Raji (cell line): ENCODE data around the gene GCKR.

ENCODE experiments used
- POLR2A ChIP-seq: IDR thresholded peaks from 2 replicates; pipeline ENCODE4 v1.6.1; 2011; ENCODE audit warnings: low read depth, low read length, control low read depth; ENCODE audit not compliant: insufficient read depth

The GCKR gene

DNA sequence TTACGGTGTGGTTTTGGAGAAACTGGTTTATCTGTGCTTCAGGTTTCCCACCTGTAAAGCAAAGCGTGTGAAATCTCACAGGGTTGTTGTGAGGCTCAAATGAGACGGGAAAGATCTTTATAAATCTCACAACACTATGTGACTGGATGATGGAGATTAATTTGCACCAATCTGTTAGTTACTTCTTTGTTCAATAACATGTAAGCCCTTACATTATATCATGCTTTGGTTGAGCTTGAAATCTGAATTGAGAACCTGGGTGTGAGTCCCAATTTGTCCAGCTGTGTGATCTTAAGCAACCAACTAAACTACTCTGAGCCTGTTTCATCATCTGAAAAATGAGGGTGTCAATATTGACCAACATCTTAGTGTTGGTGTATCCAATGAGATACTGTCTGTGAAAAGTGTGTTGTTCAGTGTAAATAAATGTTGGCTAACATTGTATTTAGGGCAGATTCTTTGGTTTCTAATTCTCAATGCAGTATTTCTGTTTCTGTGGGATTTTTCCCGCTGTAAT, 741 bp upstream of the GCKR start:
- TF ChIP-seq POLR2A = no peak

DNA sequence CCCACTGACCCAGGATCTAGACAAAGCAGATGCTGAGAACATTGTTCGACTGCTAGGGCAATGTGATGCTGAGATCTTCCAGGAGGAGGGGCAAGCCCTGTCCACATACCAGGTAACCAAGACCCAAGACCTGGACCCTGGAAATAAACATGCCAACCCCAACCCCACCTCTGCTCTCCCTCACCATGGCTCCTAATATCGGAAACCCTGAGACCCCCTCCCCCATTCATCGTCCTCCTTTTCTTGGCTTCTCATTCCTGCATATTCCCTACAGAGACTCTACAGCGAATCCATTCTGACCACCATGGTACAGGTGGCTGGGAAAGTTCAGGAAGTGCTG, 619 bp downstream of the GCKR start:
- no peak for TF ChIP-seq POLR2A

GRCh38 chr2:27498975-27499374, 2.3 kb downstream of the GCKR start:
- TF ChIP-seq POLR2A = no peak

- no peak for TF ChIP-seq POLR2A
Observed at GRCh38 chr2:27501042-27501441, 4.4 kb downstream of the GCKR start.

- TF ChIP-seq POLR2A = no peak
Observed at GRCh38 chr2:27502142-27502541, 5.5 kb downstream of the GCKR start.

DNA sequence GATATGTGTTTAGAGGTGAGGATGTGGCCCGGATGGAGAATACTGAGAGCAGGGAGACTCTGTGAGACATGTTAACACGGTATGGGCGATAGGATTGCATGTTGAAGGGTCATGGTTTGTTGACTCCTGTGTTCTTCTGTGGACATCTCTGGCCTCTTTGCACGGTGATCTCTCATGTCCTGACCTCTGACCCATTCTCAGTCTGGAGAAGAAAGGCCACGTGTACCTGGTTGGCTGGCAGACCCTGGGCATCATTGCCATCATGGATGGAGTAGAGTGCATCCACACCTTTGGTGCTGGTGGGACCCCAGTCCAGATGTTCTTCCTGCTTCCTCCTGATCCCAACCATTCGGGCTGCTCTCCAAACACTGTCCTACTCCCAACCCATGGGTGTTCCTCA, 9.9 kb downstream of the GCKR start:
- TF ChIP-seq POLR2A = no peak

DNA sequence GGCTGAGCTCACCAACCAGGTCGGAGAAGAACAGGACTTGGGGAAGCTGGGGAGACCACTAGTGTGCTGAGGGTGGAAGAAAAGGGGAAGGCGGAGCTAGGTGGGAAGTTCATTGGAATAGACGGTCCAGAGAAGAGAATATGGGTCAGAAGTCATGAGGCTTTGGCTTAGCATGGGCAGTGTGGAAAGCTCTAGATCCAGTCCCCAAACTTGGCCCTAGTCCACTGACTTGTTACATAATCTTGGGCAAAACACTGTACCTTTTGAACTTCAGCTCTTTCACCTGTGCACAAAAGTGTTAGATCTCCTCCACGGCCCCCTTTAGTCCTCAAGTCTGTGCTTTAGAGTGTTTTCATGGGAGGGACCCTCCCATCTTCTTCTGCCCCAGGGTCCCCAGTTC, 10.7 kb downstream of the GCKR start:
- no peak for TF ChIP-seq POLR2A

GRCh38 chr2:27509326-27509725, 12.7 kb downstream of the GCKR start:
- no peak for TF ChIP-seq POLR2A

DNA sequence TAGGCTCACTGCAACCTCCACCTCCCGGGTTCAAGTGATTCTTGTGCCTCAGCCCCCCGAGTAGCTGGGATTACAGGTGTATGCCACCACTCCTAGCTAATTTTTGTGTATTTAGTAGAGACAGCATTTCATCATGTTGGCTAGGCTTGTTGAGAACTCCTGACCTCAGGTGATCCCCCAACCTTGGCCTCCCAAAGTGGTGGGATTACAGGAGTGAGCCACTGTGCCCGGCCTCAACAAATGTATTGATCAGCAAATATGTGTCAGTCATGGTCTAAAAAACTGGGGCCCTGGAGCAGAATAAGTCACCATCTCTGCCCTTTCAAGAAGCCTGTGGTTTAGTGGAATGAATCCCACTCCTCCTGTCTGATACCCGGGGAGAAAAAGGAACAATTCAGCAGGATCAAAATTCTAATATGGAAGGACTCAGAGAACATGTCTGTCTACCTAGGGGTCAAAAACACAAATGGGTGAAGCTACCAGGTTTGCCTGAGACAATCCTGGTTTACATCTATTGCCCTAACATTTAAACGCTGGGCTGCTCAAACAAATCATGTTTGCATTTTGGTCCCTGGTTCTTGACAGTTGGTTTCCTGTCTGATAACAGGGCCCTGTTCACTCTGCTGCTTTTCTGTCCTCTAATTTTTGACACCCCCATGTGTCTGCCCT, 21.6 kb downstream of the GCKR start:
- TF ChIP-seq POLR2A = no peak

- no peak for TF ChIP-seq POLR2A
Observed at GRCh38 chr2:27518782-27519113, 22.1 kb downstream of the GCKR start.

DNA sequence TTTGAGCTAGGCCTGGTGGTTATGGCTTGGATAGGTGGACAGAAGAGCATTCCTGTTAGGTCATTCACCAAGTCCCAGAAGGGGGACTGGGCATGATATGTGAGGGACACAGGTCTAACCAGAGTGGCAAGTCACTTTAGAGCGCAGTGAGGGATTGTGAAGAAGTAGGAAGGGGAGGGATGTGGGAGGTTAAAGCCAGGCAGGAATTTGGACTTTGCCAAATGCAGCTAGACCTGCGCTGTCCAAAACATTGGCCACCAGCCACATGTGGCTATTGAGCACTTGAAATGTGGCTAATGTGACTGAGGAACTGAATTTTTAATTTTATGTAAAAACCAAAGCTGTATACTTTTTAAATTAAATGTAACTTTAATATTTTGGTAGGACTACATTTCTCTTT, 23.7 kb downstream of the GCKR start:
- no peak for TF ChIP-seq POLR2A

DNA sequence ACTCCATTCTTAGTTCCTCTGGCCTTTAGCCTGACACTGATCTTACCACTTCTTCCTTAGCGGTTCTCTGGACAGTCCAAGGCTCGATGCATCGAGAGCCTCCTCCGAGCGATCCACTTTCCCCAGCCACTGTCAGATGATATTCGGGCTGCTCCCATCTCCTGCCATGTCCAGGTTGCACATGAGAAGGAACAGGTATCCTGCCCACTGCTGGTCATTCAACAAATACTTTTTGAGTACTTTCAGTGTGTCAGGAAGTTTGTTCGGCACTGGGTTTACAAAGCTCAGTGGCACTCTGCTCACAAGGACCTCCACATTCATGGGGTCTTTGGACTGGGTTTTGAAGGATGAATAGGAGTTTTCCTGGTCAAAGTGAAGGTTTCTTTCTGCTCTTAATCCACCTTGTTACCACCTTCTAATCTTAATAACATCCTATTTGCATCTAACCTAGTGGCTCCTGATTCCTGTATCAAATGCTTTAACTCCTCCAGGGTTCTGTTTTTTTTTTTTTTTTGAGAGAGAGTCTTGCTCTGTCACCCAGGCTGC, 25.8 kb downstream of the GCKR start:
- TF ChIP-seq POLR2A = no peak

DNA sequence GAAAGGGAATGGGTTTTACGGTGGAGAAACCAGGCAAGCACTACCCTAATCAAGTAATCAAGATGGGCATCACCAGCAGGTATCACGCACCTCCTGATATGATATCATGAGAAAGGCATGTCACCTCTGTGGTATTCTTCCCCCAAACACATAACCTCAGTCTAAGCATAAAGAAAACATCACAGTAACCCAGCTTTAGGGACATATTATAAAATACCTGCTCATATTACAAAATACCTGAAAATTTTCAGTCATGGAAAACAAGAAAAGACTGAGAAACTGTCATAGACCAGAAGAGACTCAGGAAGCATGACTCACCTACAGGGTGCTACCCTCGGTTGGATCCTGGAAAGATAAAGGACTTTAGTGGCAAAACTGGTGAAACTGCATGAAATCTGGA, 30.5 kb downstream of the GCKR start:
- no peak for TF ChIP-seq POLR2A

- TF ChIP-seq POLR2A = no peak
Observed at GRCh38 chr2:27531983-27532382, 35.3 kb downstream of the GCKR start.

DNA sequence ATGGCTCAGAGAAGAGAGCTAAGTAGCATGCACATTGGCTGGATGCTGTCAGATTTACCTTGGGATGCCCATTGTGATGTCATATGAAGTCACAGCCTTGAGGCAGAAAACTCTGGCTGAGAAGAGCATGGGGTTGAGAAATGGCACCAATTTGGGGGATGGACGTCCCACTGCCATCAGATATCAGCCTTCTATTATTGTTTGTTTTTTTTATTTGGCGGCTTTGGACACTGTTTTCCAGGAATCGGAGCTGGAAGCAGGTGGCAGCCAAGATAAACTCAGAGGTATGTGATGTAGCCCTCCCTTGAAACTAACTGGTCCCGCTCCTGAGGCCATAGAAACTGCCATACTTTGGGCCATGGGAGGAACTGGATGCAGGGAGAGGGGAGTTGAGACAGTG, 40.6 kb downstream of the GCKR start:
- no peak for TF ChIP-seq POLR2A

- no peak for TF ChIP-seq POLR2A
Observed at GRCh38 chr2:27544143-27544821, 47.6 kb downstream of the GCKR start.
